Heart left ventricle (tissue), 13 donors: Measurements from ENCODE around the gene BTG2.

Experiments
- POLR2A ChIP-seq, 2 donors: fragments of 450-650 bp; IDR thresholded peaks; one replicate each; pipeline ENCODE4 v1.6.1; 2017; ENCODE audit warnings: antibody characterized with exemption in 2 of 2, mild to moderate bottlenecking in 2 of 2, moderate library complexity in 2 of 2
- TF ChIP-seq, protein P1 (sequence below), 12 donors: fragments of 200-600 bp; sonication (generic) in 4 of 12; IDR thresholded peaks; one replicate each; pipeline versions ENCODE4 v1.5.0 to v1.8.0; 2018 to 2022; ENCODE audit warnings: antibody characterized with exemption in 12 of 12, mild to moderate bottlenecking in 5 of 12
- donor health status: ischemic (EF 13 %, LVEDD 7.1; RV severe dilation, severe dysfunction).
- donor health status: DM: no; HTN: yes; CAD: no.
- donor health status: DM: no; HTN: no; CAD: no.
- donor health status: ischemic (EF 25% LVEDD 6.9; RV normal size, moderate dysfunction).
- donor health status: ischemic (EF 25% LVEDD 5.7; RV mildly dilated, moderate dysfunction).
- donor health status: ischemic (EF 35%, LVEDD 5.7; RV mildly dilated, moderate dysfunction).
- donor health status: nonischemic (EF 11% LVEDD 7.7; RV severe dilation, severe dysfunction).
- donor health status: DM: yes; HTN: yes; CAD: no.
- donor health status: PGD.
- donor health status: ischemic (EF 29% LVEDD 5.4; RV normal size, mild dysfunction).
- donor health status: nonischemic (EF 23%, LVEDD 6.1; RV moderate dilation, normal function).

DNA sequence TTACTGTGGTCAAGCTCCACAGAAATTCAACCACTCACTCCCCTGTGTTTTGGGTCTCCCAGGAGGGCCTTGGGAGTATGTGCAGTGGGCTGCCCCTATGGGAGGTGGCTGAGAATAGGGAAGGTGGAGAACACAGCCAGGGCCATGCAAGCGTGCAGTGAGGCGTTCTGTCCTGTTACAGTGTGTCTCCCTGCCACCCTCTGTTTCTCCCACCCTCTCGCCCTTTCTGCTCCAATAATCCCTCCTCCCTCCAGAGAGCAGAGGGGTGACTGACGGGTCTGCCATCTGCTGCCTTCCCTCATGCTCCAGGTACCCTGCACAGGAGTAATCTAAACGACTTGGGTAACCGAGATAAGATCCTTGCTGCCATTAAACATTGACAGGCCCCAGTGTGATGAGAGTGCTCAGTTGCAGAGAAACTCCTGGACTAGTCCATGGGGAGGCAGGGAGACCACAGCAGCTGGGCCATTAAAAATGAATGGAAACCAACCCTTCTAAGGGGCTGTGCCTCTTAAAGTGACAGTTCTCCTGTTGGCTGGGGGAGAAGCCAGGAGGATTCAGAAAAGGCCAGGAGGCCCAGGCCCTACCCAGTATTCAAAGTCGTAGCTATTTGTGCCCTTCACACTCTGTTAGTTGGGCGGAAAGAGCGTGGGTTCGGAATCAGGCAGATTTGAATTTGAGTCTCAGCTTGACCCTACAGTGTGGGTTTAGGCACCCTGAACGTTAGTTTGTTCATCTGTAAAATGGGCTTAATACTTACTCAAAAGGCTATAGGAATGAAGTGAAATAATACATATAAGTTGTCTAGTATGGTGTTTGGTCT is 22.4 kb upstream of the BTG2 start:
- TF ChIP-seq, protein P1, sequence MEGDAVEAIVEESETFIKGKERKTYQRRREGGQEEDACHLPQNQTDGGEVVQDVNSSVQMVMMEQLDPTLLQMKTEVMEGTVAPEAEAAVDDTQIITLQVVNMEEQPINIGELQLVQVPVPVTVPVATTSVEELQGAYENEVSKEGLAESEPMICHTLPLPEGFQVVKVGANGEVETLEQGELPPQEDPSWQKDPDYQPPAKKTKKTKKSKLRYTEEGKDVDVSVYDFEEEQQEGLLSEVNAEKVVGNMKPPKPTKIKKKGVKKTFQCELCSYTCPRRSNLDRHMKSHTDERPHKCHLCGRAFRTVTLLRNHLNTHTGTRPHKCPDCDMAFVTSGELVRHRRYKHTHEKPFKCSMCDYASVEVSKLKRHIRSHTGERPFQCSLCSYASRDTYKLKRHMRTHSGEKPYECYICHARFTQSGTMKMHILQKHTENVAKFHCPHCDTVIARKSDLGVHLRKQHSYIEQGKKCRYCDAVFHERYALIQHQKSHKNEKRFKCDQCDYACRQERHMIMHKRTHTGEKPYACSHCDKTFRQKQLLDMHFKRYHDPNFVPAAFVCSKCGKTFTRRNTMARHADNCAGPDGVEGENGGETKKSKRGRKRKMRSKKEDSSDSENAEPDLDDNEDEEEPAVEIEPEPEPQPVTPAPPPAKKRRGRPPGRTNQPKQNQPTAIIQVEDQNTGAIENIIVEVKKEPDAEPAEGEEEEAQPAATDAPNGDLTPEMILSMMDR (IDR thresholded peaks at IDR 0.05): no peak
- no peak for TF ChIP-seq POLR2A (IDR thresholded peaks at IDR 0.05)
